NCI-H82 treated with DMSO at 0.1 percent for 48 hours (cell line): Measurements from ENCODE around the gene SOX5.

Source experiments
- DNase-seq: peaks from one replicate; lab custom pipeline; 2025; ENCODE audit not compliant: unreplicated experiment; lab: John Stamatoyannopoulos, UW

The SOX5 gene

GRCh38 chr12:23694920-23695319 is 254.6 kb downstream of the SOX5 start:
- DNase-seq = no peak

- no peak for DNase-seq
Observed at GRCh38 chr12:23694307-23694706, 255.2 kb downstream of the SOX5 start.

- peak; percentile 98 for DNase-seq
Observed at GRCh38 chr12:23687947-23688346, 261.5 kb downstream of the SOX5 start.

GRCh38 chr12:23686095-23686494 is 263.4 kb downstream of the SOX5 start:
- no peak for DNase-seq

GRCh38 chr12:23684121-23684520 is 265.3 kb downstream of the SOX5 start:
- DNase-seq = no peak

GRCh38 chr12:23681237-23681636 is 268.2 kb downstream of the SOX5 start:
- DNase-seq = no peak

- no peak for DNase-seq
Observed at GRCh38 chr12:23674064-23674463, 275.4 kb downstream of the SOX5 start.

GRCh38 chr12:23671881-23672280 is 277.6 kb downstream of the SOX5 start:
- DNase-seq = no peak

- DNase-seq = no peak
Observed at GRCh38 chr12:23670684-23671083, 278.8 kb downstream of the SOX5 start.

GRCh38 chr12:23669691-23670090 is 279.8 kb downstream of the SOX5 start:
- DNase-seq = no peak

GRCh38 chr12:23666866-23667265 is 282.6 kb downstream of the SOX5 start:
- DNase-seq = no peak

- no peak for DNase-seq
Observed at GRCh38 chr12:23662966-23663365, 286.5 kb downstream of the SOX5 start.

GRCh38 chr12:23659131-23659530 is 290.3 kb downstream of the SOX5 start:
- DNase-seq = no peak

- no peak for DNase-seq
Observed at GRCh38 chr12:23657598-23657997, 291.9 kb downstream of the SOX5 start.

- no peak for DNase-seq
Observed at GRCh38 chr12:23655884-23656283, 293.6 kb downstream of the SOX5 start.

GRCh38 chr12:23655112-23655511 is 294.4 kb downstream of the SOX5 start:
- no peak for DNase-seq

- DNase-seq = no peak
Observed at GRCh38 chr12:23648546-23648945, 300.9 kb downstream of the SOX5 start.

GRCh38 chr12:23640754-23641153 is 308.7 kb downstream of the SOX5 start:
- no peak for DNase-seq

GRCh38 chr12:23634344-23634743 is 315.1 kb downstream of the SOX5 start:
- no peak for DNase-seq

GRCh38 chr12:23631786-23632377 is 317.6 kb downstream of the SOX5 start:
- no peak for DNase-seq

GRCh38 chr12:23630524-23630923 is 318.9 kb downstream of the SOX5 start:
- no peak for DNase-seq

GRCh38 chr12:23628806-23629205 is 320.7 kb downstream of the SOX5 start:
- DNase-seq = no peak

- DNase-seq = no peak
Observed at GRCh38 chr12:23626791-23627190, 322.7 kb downstream of the SOX5 start.

GRCh38 chr12:23621900-23622299 is 327.6 kb downstream of the SOX5 start:
- DNase-seq = no peak
